Smooth muscle cell (in vitro differentiated cells): ENCODE data around the gene OVCA2. TPM values are rescaled to one million over a fixed set of nuclear protein-coding genes. Genes with fewer than 3 reads are reported as not detected.

Experiments used
- DNase-seq: peaks from one replicate; lab custom pipeline; 2025; ENCODE audit not compliant: unreplicated experiment; lab: John Stamatoyannopoulos, UW
- H2AFZ ChIP-seq: fragments of 200-600 bp; sonication (generic); 2 replicates; pipeline ENCODE4 v1.6.0; 2016; ENCODE audit warnings: antibody characterized with exemption, low read depth, mild to moderate bottlenecking
- H3F3A ChIP-seq: fragments of 200-600 bp; sonication (generic); 2 replicates; pipeline ENCODE4 v1.6.0; 2017; ENCODE audit warnings: antibody characterized with exemption, low read depth
- H3K27ac ChIP-seq: fragments of 200-600 bp; sonication (generic); 2 replicates; pipeline ENCODE4 v1.5.1; 2016; ENCODE audit warnings: low read depth, mild to moderate bottlenecking
- H3K27me3 ChIP-seq: fragments of 200-600 bp; sonication (generic); 2 replicates; pipeline ENCODE4 v1.6.1; 2016; ENCODE audit warnings: low read depth, mild to moderate bottlenecking
- H3K36me3 ChIP-seq: fragments of 200-600 bp; sonication (generic); 2 replicates; pipeline ENCODE4 v1.5.1; 2016; ENCODE audit warnings: low read depth
- H3K4me1 ChIP-seq: fragments of 200-600 bp; sonication (generic); 2 replicates; pipeline ENCODE4 v1.5.1; 2016; ENCODE audit warnings: low read depth
- H3K4me2 ChIP-seq: fragments of 200-600 bp; sonication (generic); 2 replicates; pipeline ENCODE4 v1.6.0; 2016; ENCODE audit warnings: mild to moderate bottlenecking
- H3K4me3 ChIP-seq: fragments of 200-600 bp; sonication (generic); 2 replicates; pipeline ENCODE4 v1.5.1; 2016; ENCODE audit warnings: mild to moderate bottlenecking
- H3K79me2 ChIP-seq: fragments of 200-600 bp; sonication (generic); 2 replicates; pipeline ENCODE4 v1.6.0; 2016; ENCODE audit warnings: low read depth, mild to moderate bottlenecking
- H3K9ac ChIP-seq: fragments of 200-600 bp; sonication (generic); 2 replicates; pipeline ENCODE4 v1.6.0; 2016; ENCODE audit warnings: low read depth
- H3K9me3 ChIP-seq: fragments of 200-600 bp; sonication (generic); replicated peaks from 2 replicates; pipeline ENCODE4 v1.5.1; 2016; ENCODE audit warnings: low read depth
- H4K20me1 ChIP-seq: fragments of 200-600 bp; sonication (generic); 2 replicates; pipeline ENCODE4 v1.6.0; 2016; ENCODE audit warnings: low read depth
- WGBS: methylation state at CpG from one replicate; pipeline ENCODE4 v1.1.7; 2016; ENCODE audit warnings: low lambda C conversion rate; 5-methylcytosine and 5-hydroxymethylcytosine counted together
- polyA plus RNA-seq: library from polyadenylated mRNA; unstranded; fragments of >200 nt; fragmentation: Nextera tagmentation; extraction: Ambion mirVana; gene quantifications from 2 replicates; pipeline ENCODE4 v1.2.1, GENCODE V29; 2016
- total RNA-seq: library from RNA; depleted of rRNA; stranded (reverse); fragments of >200 nt; gene quantifications from 2 replicates; pipeline ENCODE4 v1.2.3, GENCODE V29; 2014
- TF ChIP-seq, protein P1 (sequence below): fragments of 200-600 bp; sonication (generic); IDR thresholded peaks from 2 replicates; pipeline ENCODE4 v1.5.1; 2017; ENCODE audit warnings: borderline replicate concordance, mild to moderate bottlenecking, antibody characterized with exemption; ENCODE audit not compliant: insufficient read depth, poor library complexity, severe bottlenecking

Gene OVCA2
- total and polyA plus RNA-seq, 2 experiments from 2014 or later: 46.7 to 47.6 TPM

DNA sequence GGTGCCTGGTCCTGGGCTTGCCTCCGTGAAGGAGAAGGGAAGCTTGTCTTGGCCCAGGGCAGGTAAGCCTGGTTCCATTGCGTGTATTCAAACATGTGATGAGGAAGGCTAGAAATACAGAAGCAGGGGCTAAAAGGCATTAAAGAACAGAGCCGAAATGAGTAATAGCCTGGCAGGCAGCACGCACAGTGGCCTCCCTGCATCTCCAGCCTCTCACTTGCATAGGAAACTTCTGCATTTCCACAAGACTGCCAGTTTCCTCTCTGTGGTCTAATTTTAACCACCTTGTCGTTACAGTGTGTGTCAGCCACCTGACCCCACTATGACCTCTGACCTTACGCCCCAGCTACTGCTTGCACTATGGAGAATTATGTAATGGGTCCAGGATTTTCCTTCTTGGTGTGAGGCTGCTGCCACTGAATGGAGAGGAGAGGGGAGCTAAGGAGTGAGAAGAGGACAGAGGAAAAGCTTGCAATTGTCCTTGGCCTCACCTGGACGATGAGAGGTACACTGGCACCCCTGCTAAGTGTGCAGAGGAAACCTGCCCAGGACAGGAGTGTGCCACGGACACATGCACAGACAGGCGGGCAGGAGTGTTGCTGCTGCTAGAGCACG is 45.9 kb downstream of the OVCA2 start:
- H3K27me3 ChIP-seq: no peaks in the 10 kb centered on the region
- H3K79me2 ChIP-seq: no peaks in the 10 kb centered on the region
- DNase-seq: no peak
- TF ChIP-seq, protein P1, sequence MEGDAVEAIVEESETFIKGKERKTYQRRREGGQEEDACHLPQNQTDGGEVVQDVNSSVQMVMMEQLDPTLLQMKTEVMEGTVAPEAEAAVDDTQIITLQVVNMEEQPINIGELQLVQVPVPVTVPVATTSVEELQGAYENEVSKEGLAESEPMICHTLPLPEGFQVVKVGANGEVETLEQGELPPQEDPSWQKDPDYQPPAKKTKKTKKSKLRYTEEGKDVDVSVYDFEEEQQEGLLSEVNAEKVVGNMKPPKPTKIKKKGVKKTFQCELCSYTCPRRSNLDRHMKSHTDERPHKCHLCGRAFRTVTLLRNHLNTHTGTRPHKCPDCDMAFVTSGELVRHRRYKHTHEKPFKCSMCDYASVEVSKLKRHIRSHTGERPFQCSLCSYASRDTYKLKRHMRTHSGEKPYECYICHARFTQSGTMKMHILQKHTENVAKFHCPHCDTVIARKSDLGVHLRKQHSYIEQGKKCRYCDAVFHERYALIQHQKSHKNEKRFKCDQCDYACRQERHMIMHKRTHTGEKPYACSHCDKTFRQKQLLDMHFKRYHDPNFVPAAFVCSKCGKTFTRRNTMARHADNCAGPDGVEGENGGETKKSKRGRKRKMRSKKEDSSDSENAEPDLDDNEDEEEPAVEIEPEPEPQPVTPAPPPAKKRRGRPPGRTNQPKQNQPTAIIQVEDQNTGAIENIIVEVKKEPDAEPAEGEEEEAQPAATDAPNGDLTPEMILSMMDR: no peak
- H2AFZ ChIP-seq: no peak overlapping the region
- WGBS: 77% methylated on average over 10 of the region's 10 CpGs
- no peak overlapping the region for H3K4me2 ChIP-seq
- no peak overlapping the region for H3K4me3 ChIP-seq
- no peaks in the 10 kb centered on the region for H4K20me1 ChIP-seq
- H3K4me1 ChIP-seq: peaks cover 13% of the 10 kb centered on the region
- peak overlapping the region; percentile 19 for H3K27ac ChIP-seq
- no peaks in the 10 kb centered on the region for H3K9me3 ChIP-seq
- no peak overlapping the region for H3K9ac ChIP-seq
- H3F3A ChIP-seq: peaks cover 38% of the 10 kb centered on the region
- H3K36me3 ChIP-seq: no peaks in the 10 kb centered on the region

- H3K79me2 ChIP-seq: no peaks in the 10 kb centered on the region
- no peaks in the 10 kb centered on the region for H4K20me1 ChIP-seq
- H3K36me3 ChIP-seq: no peaks in the 10 kb centered on the region
- peak overlapping the region; percentile 31 for H3K9ac ChIP-seq
- H3K4me1 ChIP-seq: peaks cover 13% of the 10 kb centered on the region
- H3K4me2 ChIP-seq: peak overlapping the region; percentile 64
- H3K27me3 ChIP-seq: no peaks in the 10 kb centered on the region
- H2AFZ ChIP-seq: no peak overlapping the region
- no peak for DNase-seq
- peak overlapping the region; percentile 5 for H3K4me3 ChIP-seq
- WGBS: 31% methylated on average over 8 of the region's 8 CpGs
- H3F3A ChIP-seq: peaks cover 31% of the 10 kb centered on the region
- TF ChIP-seq, protein P1: no peak
- peak overlapping the region; percentile 69 for H3K27ac ChIP-seq
- H3K9me3 ChIP-seq: no peaks in the 10 kb centered on the region
Measured at GRCh38 chr17:2089021-2089422, 47.2 kb downstream of the OVCA2 start.

DNA sequence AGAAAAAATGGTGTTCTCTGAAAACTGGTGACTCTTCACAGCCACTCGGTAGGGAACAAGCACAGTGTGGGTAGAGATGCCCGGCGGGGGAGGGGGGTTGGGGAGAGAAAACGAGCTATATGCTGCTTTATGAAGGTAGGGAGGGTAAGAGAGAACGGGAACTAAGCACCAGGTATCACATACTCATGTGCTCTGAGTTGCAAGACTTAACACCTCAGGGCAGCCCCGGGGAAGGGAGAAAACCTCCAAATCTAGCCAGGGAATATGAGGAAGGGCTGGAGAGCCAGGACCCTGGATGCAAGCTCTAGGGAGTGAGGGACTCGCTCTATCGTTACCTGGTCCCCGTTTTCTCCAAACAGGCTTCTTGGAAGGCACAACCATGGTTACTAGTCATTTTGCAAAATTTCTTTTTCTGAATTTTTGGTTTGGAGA is 48.4 kb downstream of the OVCA2 start:
- no peak overlapping the region for H2AFZ ChIP-seq
- H3K4me2 ChIP-seq: peak overlapping the region; percentile 72
- peaks cover 18% of the 10 kb centered on the region for H3K4me1 ChIP-seq
- TF ChIP-seq, protein P1: no peak
- H3K79me2 ChIP-seq: no peaks in the 10 kb centered on the region
- no peaks in the 10 kb centered on the region for H3K36me3 ChIP-seq
- no peak overlapping the region for H3K4me3 ChIP-seq
- 73% methylated on average over 9 of the region's 9 CpGs for WGBS
- no peaks in the 10 kb centered on the region for H4K20me1 ChIP-seq
- no peak overlapping the region for H3K9ac ChIP-seq
- DNase-seq: no peak
- H3K27me3 ChIP-seq: no peaks in the 10 kb centered on the region
- H3K9me3 ChIP-seq: no peaks in the 10 kb centered on the region
- peaks cover 24% of the 10 kb centered on the region for H3F3A ChIP-seq
- H3K27ac ChIP-seq: peak overlapping the region; percentile 79

- TF ChIP-seq, protein P1: peak; percentile 9
- no peaks in the 10 kb centered on the region for H4K20me1 ChIP-seq
- H3K9ac ChIP-seq: peak overlapping the region; percentile 21
- no peaks in the 10 kb centered on the region for H3K79me2 ChIP-seq
- no peaks in the 10 kb centered on the region for H3K9me3 ChIP-seq
- peak overlapping the region; percentile 72 for H3K4me2 ChIP-seq
- no peaks in the 10 kb centered on the region for H3K36me3 ChIP-seq
- DNase-seq: peak; percentile 16
- no peak overlapping the region for H3K4me3 ChIP-seq
- H2AFZ ChIP-seq: no peak overlapping the region
- H3K27ac ChIP-seq: peak overlapping the region; percentile 79
- peaks cover 19% of the 10 kb centered on the region for H3F3A ChIP-seq
- H3K4me1 ChIP-seq: peaks cover 25% of the 10 kb centered on the region
- no peaks in the 10 kb centered on the region for H3K27me3 ChIP-seq
- 21% methylated on average over 2 of the region's 2 CpGs for WGBS
Measured at GRCh38 chr17:2090804-2091534, 49.1 kb downstream of the OVCA2 start.
